ENCODE data around the gene TP53AIP1. TPM values are rescaled to one million over a fixed set of nuclear protein-coding genes. Genes with fewer than 3 reads are reported as not detected.

TP53AIP1 gene
- polyA plus RNA-seq, 1 donor from 2014 or later, result not detected

GRCh38 chr11:128956401-128957201 is 13.9 kb upstream of the TP53AIP1 start:
- H3K9me3 Mint-ChIP-seq, result no peaks in the 10 kb centered on the region
- H3K4me3 Mint-ChIP-seq, result no peak overlapping the region
- H3K36me3 Mint-ChIP-seq, result no peaks in the 10 kb centered on the region
- H3K27ac Mint-ChIP-seq, result no peak overlapping the region
- H3K4me1 Mint-ChIP-seq, result peaks cover 0 to 5% (median 3%) of the 10 kb centered on the region in 3 donors
- H3K27me3 Mint-ChIP-seq, result peaks cover 16% of the 10 kb centered on the region

- no peak overlapping the region for H3K4me3 Mint-ChIP-seq
- peaks cover 0 to 5% (median 3%) of the 10 kb centered on the region in 3 donors for H3K4me1 Mint-ChIP-seq
- no peaks in the 10 kb centered on the region for H3K36me3 Mint-ChIP-seq
- peaks cover 18% of the 10 kb centered on the region for H3K27me3 Mint-ChIP-seq
- H3K27ac Mint-ChIP-seq, result no peak overlapping the region
- no peaks in the 10 kb centered on the region for H3K9me3 Mint-ChIP-seq
Measured at GRCh38 chr11:128955636-128956035, 13.0 kb upstream of the TP53AIP1 start.

- H3K4me3 Mint-ChIP-seq, result no peak overlapping the region
- H3K4me1 Mint-ChIP-seq, result peaks cover 0 to 5% (median 3%) of the 10 kb centered on the region in 3 donors
- H3K27me3 Mint-ChIP-seq, result peaks cover 11% of the 10 kb centered on the region
- H3K27ac Mint-ChIP-seq, result no peak overlapping the region
- no peaks in the 10 kb centered on the region for H3K9me3 Mint-ChIP-seq
- H3K36me3 Mint-ChIP-seq, result no peaks in the 10 kb centered on the region
Measured at GRCh38 chr11:128953151-128953550, 10.5 kb upstream of the TP53AIP1 start.

- H3K9me3 Mint-ChIP-seq, result no peaks in the 10 kb centered on the region
- peaks cover 15% of the 10 kb centered on the region for H3K27me3 Mint-ChIP-seq
- no peaks in the 10 kb centered on the region for H3K36me3 Mint-ChIP-seq
- no peak overlapping the region for H3K27ac Mint-ChIP-seq
- no peak overlapping the region for H3K4me3 Mint-ChIP-seq
- peaks cover 0 to 1% (median 0%) of the 10 kb centered on the region in 3 donors for H3K4me1 Mint-ChIP-seq
Measured at GRCh38 chr11:128949791-128950454, 7.3 kb upstream of the TP53AIP1 start.

GRCh38 chr11:128948583-128948982 is 5.9 kb upstream of the TP53AIP1 start:
- Mint-ChIP-seq H3K9me3 (no peaks in the 10 kb centered on the region), H3K27me3 (peaks cover 17% of the 10 kb centered on the region), H3K4me1 (no peaks in the 10 kb centered on the region), H3K36me3 (no peaks in the 10 kb centered on the region), H3K27ac (peak overlapping the region in 1 of 3 donors; percentile 63), H3K4me3 (no peak overlapping the region)

GRCh38 chr11:128947773-128948172 is 5.1 kb upstream of the TP53AIP1 start:
- Mint-ChIP-seq H3K4me3 (no peak overlapping the region), H3K36me3 (no peaks in the 10 kb centered on the region), H3K27me3 (peaks cover 19% of the 10 kb centered on the region), H3K4me1 (no peaks in the 10 kb centered on the region), H3K9me3 (no peaks in the 10 kb centered on the region), H3K27ac (no peak overlapping the region)

GRCh38 chr11:128946648-128947047 is 4.0 kb upstream of the TP53AIP1 start:
- no peaks in the 10 kb centered on the region for H3K4me1 Mint-ChIP-seq
- H3K9me3 Mint-ChIP-seq, result no peaks in the 10 kb centered on the region
- H3K4me3 Mint-ChIP-seq, result no peak overlapping the region
- peaks cover 24% of the 10 kb centered on the region for H3K27me3 Mint-ChIP-seq
- H3K27ac Mint-ChIP-seq, result no peak overlapping the region
- no peaks in the 10 kb centered on the region for H3K36me3 Mint-ChIP-seq

- Mint-ChIP-seq H3K27me3 (peaks cover 30% of the 10 kb centered on the region), H3K36me3 (no peaks in the 10 kb centered on the region), H3K4me1 (no peaks in the 10 kb centered on the region), H3K9me3 (no peaks in the 10 kb centered on the region), H3K27ac (peak overlapping the region in 1 of 3 donors; percentile 84), H3K4me3 (peak overlapping the region in 2 of 4 donors; percentile 10 to 17)
Measured at GRCh38 chr11:128943428-128943976, 831 bp upstream of the TP53AIP1 start.

GRCh38 chr11:128942272-128942612 is 429 bp downstream of the TP53AIP1 start:
- Mint-ChIP-seq H3K36me3 (no peaks in the 10 kb centered on the region), H3K27ac (no peak overlapping the region), H3K4me3 (no peak overlapping the region)

GRCh38 chr11:128941573-128942271 is 949 bp downstream of the TP53AIP1 start:
- Mint-ChIP-seq H3K36me3 (no peaks in the 10 kb centered on the region), H3K27me3 (peaks cover 26% of the 10 kb centered on the region), H3K27ac (no peak overlapping the region), H3K9me3 (no peaks in the 10 kb centered on the region), H3K4me3 (no peak overlapping the region), H3K4me1 (no peaks in the 10 kb centered on the region)

More at GRCh38 chr11:128942272-128942612, 429 bp downstream of the TP53AIP1 start:
- H3K27me3 Mint-ChIP-seq, result peaks cover 26% of the 10 kb centered on the region
- H3K4me1 Mint-ChIP-seq, result no peaks in the 10 kb centered on the region
- no peaks in the 10 kb centered on the region for H3K9me3 Mint-ChIP-seq

- Mint-ChIP-seq H3K4me1 (no peaks in the 10 kb centered on the region), H3K36me3 (no peaks in the 10 kb centered on the region), H3K4me3 (no peak overlapping the region), H3K27ac (no peak overlapping the region), H3K27me3 (peaks cover 26% of the 10 kb centered on the region), H3K9me3 (no peaks in the 10 kb centered on the region)
Measured at GRCh38 chr11:128941110-128941509, 1.6 kb downstream of the TP53AIP1 start.

- no peaks in the 10 kb centered on the region for H3K36me3 Mint-ChIP-seq
- H3K4me3 Mint-ChIP-seq, result no peak overlapping the region
- H3K9me3 Mint-ChIP-seq, result no peaks in the 10 kb centered on the region
- peaks cover 26% of the 10 kb centered on the region for H3K27me3 Mint-ChIP-seq
- H3K27ac Mint-ChIP-seq, result no peak overlapping the region
- no peaks in the 10 kb centered on the region for H3K4me1 Mint-ChIP-seq
Measured at GRCh38 chr11:128940603-128941002, 2.1 kb downstream of the TP53AIP1 start.

GRCh38 chr11:128940156-128940555 is 2.5 kb downstream of the TP53AIP1 start:
- no peak overlapping the region for H3K27ac Mint-ChIP-seq
- H3K27me3 Mint-ChIP-seq, result peaks cover 23% of the 10 kb centered on the region
- H3K36me3 Mint-ChIP-seq, result no peaks in the 10 kb centered on the region
- H3K4me3 Mint-ChIP-seq, result peak overlapping the region in 1 of 4 donors; percentile 32
- H3K9me3 Mint-ChIP-seq, result no peaks in the 10 kb centered on the region
- H3K4me1 Mint-ChIP-seq, result no peaks in the 10 kb centered on the region

GRCh38 chr11:128939591-128939990 is 3.1 kb downstream of the TP53AIP1 start:
- Mint-ChIP-seq H3K27me3 (peaks cover 20% of the 10 kb centered on the region), H3K36me3 (no peaks in the 10 kb centered on the region), H3K27ac (no peak overlapping the region), H3K4me1 (no peaks in the 10 kb centered on the region), H3K9me3 (no peaks in the 10 kb centered on the region), H3K4me3 (no peak overlapping the region)

Measured in IgD-negative memory B cell (primary cell).